ENCODE measurements around the gene AP3S2.

DNA sequence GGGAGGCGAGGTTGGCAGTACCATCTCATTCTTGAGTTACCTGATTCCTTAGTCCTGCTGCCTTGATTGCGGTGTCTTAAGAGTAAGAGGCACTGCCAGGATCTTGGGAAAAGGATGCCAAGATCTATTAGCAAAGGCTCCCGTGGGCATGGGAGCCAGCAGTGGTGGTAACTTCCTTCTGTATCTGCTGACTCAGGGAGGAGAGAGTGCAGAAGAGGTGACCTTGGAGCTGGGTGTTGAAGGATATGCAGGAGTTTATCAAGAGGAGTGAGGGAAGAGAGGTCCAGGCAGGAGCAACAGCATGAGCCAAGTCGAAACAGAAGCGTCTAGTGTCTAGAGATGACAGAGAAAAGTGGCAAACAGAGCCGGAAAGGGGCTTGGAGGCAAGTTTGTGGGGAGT, 113.2 kb downstream of the AP3S2 start:
- TF ChIP-seq GATA2 (IDR thresholded peaks at IDR 0.05; ENCODE audit: low read depth, low read length) (no peak), GATA3 (IDR thresholded peaks at IDR 0.05; ENCODE audit: low read depth, low read length) (no peak)

Measured in SH-SY5Y (cell line).